A549 (cell line): ENCODE measurements around the gene MSL2.

Experiments
- CEBPB ChIP-seq, 2 experiments: fragments of >200 bp in 1 of 2; sonication (Bioruptor Twin) in 1 of 2; formaldehyde crosslinking in 1 of 2; IDR thresholded peaks; 2 replicates each; pipeline ENCODE4 v1.6.1; 2012 to 2016
- CHD2 ChIP-seq: fragments of 150-350 bp; IDR thresholded peaks from 2 replicates; pipeline ENCODE4 v1.6.1; 2014; ENCODE audit warnings: low read length; ENCODE audit not compliant: partially characterized antibody
- CTCF ChIP-seq: fragments of >200 bp; sonication (Bioruptor Twin); formaldehyde crosslinking; IDR thresholded peaks from 3 replicates; pipeline ENCODE4 v1.5.1; 2016
- EP300 ChIP-seq, 2 experiments: fragments of >200 bp; sonication (Bioruptor Twin); formaldehyde crosslinking; IDR thresholded peaks; 2 replicates in 1 of 2; 3 replicates in 1 of 2; pipeline ENCODE4 v1.6.1; 2016 to 2017
- HOXA7 ChIP-seq: fragments of 250-450 bp; sonication (Bioruptor Pico); IDR thresholded peaks from 2 replicates; pipeline ENCODE4 v1.5.0; 2020; ENCODE audit warnings: mild to moderate bottlenecking, moderate library complexity
- JUNB ChIP-seq: fragments of >200 bp; sonication (Bioruptor Twin); formaldehyde crosslinking; IDR thresholded peaks from 2 replicates; pipeline ENCODE4 v1.6.1; 2016
- MAFK ChIP-seq: fragments of 450-650 bp; IDR thresholded peaks from 2 replicates; pipeline ENCODE4 v1.6.1; 2014; ENCODE audit not compliant: partially characterized antibody
- MAX ChIP-seq: IDR thresholded peaks from 2 replicates; pipeline ENCODE4 v1.6.1; 2012
- POLR2A ChIP-seq: IDR thresholded peaks from 2 replicates; pipeline ENCODE4 v1.6.1; 2012; ENCODE audit warnings: mild to moderate bottlenecking, low read length
- RFX5 ChIP-seq: fragments of 450-650 bp; IDR thresholded peaks from 2 replicates; pipeline ENCODE4 v1.7.1; 2014; ENCODE audit warnings: antibody characterized with exemption, mild to moderate bottlenecking, moderate library complexity

- TF ChIP-seq EP300 (IDR thresholded peaks at IDR 0.05) (no peak), RFX5 (no peak), CTCF (no peak), MAFK (no peak), POLR2A (no peak), CEBPB (IDR thresholded peaks at IDR 0.05) (no peak), CHD2 (no peak), JUNB (no peak), HOXA7 (CRISPR knock-in tag) (no peak), MAX (no peak)
Measured at GRCh38 chr3:136193278-136194054, 2.7 kb downstream of the MSL2 start.
